Dendritic cell treated with granulocyte-macrophage colony-stimulating factor and Interleukin-4, amounts not matched to agents 40 ng/mL and 50 ng/mL, for 4 days (primary cell): ENCODE data around the gene RIOK3.

Source experiments
- H3K27ac Mint-ChIP-seq: one replicate; pipeline ENCODE4 v1.8.0; 2022; ENCODE audit warnings: mild to moderate bottlenecking, mixed read lengths
- H3K27me3 Mint-ChIP-seq: one replicate; pipeline ENCODE4 v1.8.0; 2022; ENCODE audit warnings: mild to moderate bottlenecking, mixed read lengths
- H3K36me3 Mint-ChIP-seq: one replicate; pipeline ENCODE4 v1.8.0; 2022; ENCODE audit warnings: low read depth, mixed read lengths
- H3K4me1 Mint-ChIP-seq: one replicate; pipeline ENCODE4 v1.8.0; 2022; ENCODE audit warnings: low read depth, mixed read lengths
- H3K4me3 Mint-ChIP-seq: one replicate; pipeline ENCODE4 v1.8.0; 2022; ENCODE audit warnings: mild to moderate bottlenecking, moderate library complexity, mixed read lengths
- H3K9me3 Mint-ChIP-seq: one replicate; pipeline ENCODE4 v1.8.0; 2022; ENCODE audit warnings: mixed read lengths
- intact Hi-C: fragments of 100-400 bp; cut with micrococcal nuclease; formaldehyde crosslinking; loops from one replicate; pipeline ENCODE4 v1.15.0; 2022

The RIOK3 gene

DNA sequence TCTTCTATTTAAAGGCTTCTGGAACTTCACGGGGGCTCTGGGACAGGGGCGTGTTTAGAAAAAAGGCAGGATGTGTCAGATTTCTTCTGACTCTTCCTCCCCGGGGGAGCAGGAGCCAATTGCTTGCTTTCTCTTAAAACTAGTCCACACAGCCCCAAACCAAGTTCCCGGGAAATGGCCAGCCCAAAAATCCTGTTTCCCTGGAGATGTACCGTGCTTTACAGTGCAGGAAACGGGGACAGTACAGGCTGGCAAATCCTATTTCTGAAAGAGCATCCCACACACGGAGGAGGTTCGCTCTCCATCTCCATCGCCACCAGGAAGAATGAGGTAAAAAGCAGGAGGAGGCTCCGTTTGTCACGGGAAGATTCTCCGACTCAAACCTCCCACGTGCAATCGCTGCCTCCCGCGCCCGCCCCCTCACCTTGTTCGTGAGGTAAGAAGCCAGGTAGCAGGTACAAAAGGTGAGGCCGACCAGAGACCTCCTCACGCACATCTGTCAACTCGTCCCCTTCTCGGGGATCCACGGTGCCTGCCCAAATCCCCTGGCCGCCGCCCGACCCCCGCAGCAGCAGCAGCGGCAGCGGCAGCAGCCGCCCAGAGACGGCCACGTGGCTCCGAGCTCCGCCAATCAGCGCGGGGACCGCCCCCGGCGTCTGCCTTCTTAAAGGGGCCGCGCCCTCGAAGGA, 15.6 kb upstream of the RIOK3 start:
- peak overlapping the region; percentile 91 for H3K4me3 Mint-ChIP-seq
- H3K9me3 Mint-ChIP-seq = no peaks in the 10 kb centered on the region
- no peaks in the 10 kb centered on the region for H3K27me3 Mint-ChIP-seq
- H3K27ac Mint-ChIP-seq = peak overlapping the region; percentile 81
- intact Hi-C loops = loop anchor here (2.0 kb wide), 1 partner anchor 15 kb away; the partner anchor contains the start of gene RIOK3
- peaks cover 6% of the 10 kb centered on the region for H3K36me3 Mint-ChIP-seq
- H3K4me1 Mint-ChIP-seq = peaks cover 16% of the 10 kb centered on the region

DNA sequence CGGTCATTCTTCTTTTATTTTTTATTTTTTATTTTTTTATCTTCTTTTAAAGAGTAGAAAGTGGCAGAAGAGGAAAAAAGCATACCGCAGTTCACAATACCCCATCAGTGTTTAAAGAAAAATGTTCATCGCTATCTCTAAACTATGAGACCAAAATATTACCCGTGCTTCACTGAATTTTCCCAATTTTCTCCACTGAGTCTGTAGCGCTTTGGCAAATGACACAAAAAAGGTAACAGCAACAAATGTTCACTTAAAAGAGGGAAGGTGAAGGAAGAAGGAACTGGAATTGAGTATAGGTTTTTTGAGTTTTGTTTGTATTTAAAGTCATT, 15.1 kb upstream of the RIOK3 start:
- peak overlapping the region; percentile 91 for H3K4me3 Mint-ChIP-seq
- H3K9me3 Mint-ChIP-seq = no peaks in the 10 kb centered on the region
- peaks cover 16% of the 10 kb centered on the region for H3K4me1 Mint-ChIP-seq
- intact Hi-C loops = loop anchor here (2.0 kb wide), 1 partner anchor 15 kb away; the partner anchor contains the start of gene RIOK3
- H3K27ac Mint-ChIP-seq = peak overlapping the region; percentile 81
- H3K27me3 Mint-ChIP-seq = no peaks in the 10 kb centered on the region
- peaks cover 6% of the 10 kb centered on the region for H3K36me3 Mint-ChIP-seq

DNA sequence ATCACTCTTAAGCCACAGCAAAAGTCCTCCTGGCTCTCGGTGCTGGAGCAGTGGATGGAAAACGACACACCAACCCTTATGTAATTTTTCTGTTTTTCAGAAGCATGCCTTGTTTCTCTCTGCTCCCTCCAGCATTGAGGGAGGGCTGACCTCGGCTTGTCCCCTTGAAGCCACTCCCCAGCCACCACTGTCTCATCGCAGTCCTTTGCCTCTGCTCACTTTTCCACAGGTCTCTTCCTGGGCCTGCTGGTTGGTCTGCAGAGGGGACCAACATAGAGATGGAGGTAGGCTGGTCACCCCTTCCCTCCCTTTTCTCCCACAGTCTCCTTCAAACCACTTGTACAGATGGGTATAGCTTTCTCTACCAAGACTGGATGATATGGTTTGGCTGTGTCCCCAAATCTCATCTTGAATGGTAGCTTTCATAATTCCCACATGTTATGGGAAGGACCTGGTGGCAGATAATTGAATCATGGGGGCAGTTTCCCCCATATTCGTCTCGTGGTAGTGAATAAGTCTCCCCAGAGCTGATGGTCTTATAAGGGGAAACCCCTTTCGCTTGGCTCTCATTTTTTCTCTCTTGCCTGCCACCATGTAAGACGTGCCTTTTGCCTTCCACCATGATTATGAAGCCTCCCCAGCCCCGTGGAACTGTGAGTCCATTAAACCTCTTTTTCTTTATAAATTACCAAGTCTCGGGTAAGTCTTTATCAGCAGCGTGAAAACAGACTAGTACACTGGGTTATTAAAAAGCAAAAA, 14.3 kb upstream of the RIOK3 start:
- peaks cover 16% of the 10 kb centered on the region for H3K4me1 Mint-ChIP-seq
- no peaks in the 10 kb centered on the region for H3K9me3 Mint-ChIP-seq
- no peak overlapping the region for H3K4me3 Mint-ChIP-seq
- H3K27me3 Mint-ChIP-seq = no peaks in the 10 kb centered on the region
- intact Hi-C loops = loop anchor here (2.0 kb wide), 1 partner anchor 14 kb away; the partner anchor contains the start of gene RIOK3
- H3K27ac Mint-ChIP-seq = peak overlapping the region; percentile 37
- peaks cover 6% of the 10 kb centered on the region for H3K36me3 Mint-ChIP-seq

DNA sequence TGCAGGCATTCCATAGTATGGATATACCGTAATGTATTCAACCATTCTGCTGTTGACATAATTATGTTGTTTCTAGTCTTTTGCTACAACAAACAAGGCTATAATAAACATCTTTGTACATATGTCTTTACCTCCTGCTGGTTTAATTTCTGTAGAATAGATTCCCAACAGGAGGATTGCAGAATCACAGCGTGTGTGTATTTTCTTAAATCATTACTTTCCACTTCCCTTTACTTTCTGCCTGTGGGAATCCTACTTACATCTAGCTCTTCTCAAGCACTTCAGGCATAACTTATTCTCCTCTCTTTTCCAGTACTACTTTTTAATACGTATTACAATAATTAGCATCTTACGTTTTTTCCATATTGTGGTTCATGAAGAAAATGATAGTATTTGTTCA, 13.0 kb upstream of the RIOK3 start:
- peaks cover 6% of the 10 kb centered on the region for H3K36me3 Mint-ChIP-seq

DNA sequence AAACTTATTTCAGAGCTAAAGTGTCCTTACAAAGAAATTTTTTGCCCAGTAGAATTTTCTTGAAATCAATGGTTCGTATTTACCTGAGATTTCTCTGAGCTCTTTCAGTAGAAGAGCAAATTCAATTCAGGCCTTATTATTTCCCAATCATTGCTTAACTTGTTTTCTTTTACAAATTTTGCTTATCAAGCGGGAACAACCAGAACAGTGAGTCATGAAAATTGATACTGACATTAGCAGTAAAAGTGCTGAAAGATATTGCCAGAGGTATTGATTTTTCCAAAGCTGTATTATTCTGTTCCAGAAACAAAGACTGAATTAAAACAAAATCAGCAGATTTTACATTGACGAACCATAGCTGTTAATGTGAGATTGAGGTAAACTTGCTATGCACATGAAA, 10.1 kb upstream of the RIOK3 start:
- Mint-ChIP-seq H3K27ac (no peak overlapping the region), H3K9me3 (no peaks in the 10 kb centered on the region), H3K4me3 (no peak overlapping the region), H3K4me1 (peaks cover 6% of the 10 kb centered on the region), H3K27me3 (no peaks in the 10 kb centered on the region), H3K36me3 (no peaks in the 10 kb centered on the region)
- intact Hi-C loops = no loop called here

More for the DNA sequence above, 13.0 kb upstream of the RIOK3 start:
- intact Hi-C loops = no loop called here
- Mint-ChIP-seq H3K27me3 (no peaks in the 10 kb centered on the region), H3K4me1 (peaks cover 16% of the 10 kb centered on the region), H3K27ac (peak overlapping the region; percentile 49), H3K9me3 (no peaks in the 10 kb centered on the region), H3K4me3 (no peak overlapping the region)

DNA sequence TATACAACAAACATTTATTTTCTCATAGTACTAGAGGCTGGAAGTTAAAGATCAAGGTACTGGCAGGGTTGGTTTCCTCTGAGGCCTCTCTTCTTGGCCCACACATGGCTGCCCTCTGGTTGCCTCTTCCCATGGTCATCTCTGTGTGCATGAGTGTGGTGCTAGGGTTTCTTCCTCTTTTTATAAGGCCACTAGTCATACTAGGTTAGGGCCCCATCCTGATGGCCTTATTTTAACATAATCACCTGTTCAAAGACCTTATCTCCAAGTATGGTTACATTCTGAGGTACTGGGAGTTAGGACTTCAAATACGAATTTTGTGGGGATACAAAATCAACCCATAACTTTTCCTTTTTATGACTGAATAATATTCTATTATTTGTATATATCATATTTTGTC, 4.8 kb upstream of the RIOK3 start:
- intact Hi-C loops = no loop called here
- no peak overlapping the region for H3K27ac Mint-ChIP-seq
- H3K27me3 Mint-ChIP-seq = no peaks in the 10 kb centered on the region
- H3K4me1 Mint-ChIP-seq = peaks cover 15% of the 10 kb centered on the region
- H3K36me3 Mint-ChIP-seq = peaks cover 4% of the 10 kb centered on the region
- no peaks in the 10 kb centered on the region for H3K9me3 Mint-ChIP-seq
- no peak overlapping the region for H3K4me3 Mint-ChIP-seq

DNA sequence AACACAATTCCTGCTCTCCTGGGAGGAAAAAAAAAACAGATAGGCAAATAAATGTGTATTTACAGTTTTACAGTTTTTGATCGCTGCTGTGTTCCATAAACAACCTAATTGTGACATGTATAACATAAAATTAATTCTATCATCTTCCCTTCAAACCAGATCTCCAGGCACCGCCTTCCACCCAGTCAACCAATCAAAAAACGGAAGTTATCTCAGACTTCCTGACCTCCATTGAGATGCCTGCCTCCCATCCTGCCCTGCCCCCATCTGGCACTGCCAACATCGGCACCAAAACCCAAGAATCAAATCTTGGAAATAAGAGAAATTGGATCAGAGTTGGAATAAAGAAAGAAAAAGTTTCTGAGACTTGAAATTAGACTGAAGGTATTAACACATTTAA, 3.1 kb upstream of the RIOK3 start:
- H3K36me3 Mint-ChIP-seq = peaks cover 11% of the 10 kb centered on the region
- no peaks in the 10 kb centered on the region for H3K9me3 Mint-ChIP-seq
- H3K4me3 Mint-ChIP-seq = no peak overlapping the region
- intact Hi-C loops = loop anchor here (10.0 kb wide), 1 partner anchor 215 kb away; no protein-coding TSS in a partner anchor
- H3K27ac Mint-ChIP-seq = no peak overlapping the region
- H3K27me3 Mint-ChIP-seq = no peaks in the 10 kb centered on the region
- peaks cover 21% of the 10 kb centered on the region for H3K4me1 Mint-ChIP-seq

DNA sequence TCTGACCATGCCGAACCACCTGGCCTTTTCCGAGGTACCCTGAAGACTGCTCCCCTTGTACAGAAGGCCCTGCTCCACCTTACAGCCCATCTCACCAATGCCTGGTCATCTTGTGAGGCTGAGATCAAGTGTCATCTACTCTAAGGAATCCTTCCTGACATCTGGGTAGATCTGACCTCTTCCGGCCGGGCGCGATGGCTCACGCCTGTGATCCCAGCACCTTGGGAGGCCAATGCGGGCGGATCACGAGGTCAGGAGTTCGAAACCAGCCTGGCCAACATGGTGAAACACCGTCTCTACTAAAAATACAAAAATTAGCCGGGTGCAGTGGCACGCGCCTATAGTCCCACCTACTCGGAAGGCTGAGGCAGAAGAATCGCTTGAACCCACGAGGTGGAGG, 2.1 kb upstream of the RIOK3 start:
- no peak overlapping the region for H3K27ac Mint-ChIP-seq
- peaks cover 21% of the 10 kb centered on the region for H3K36me3 Mint-ChIP-seq
- H3K9me3 Mint-ChIP-seq = no peaks in the 10 kb centered on the region
- intact Hi-C loops = loop anchor here (10.0 kb wide), 1 partner anchor 216 kb away; no protein-coding TSS in a partner anchor
- no peak overlapping the region for H3K4me3 Mint-ChIP-seq
- peaks cover 31% of the 10 kb centered on the region for H3K4me1 Mint-ChIP-seq
- H3K27me3 Mint-ChIP-seq = no peaks in the 10 kb centered on the region

DNA sequence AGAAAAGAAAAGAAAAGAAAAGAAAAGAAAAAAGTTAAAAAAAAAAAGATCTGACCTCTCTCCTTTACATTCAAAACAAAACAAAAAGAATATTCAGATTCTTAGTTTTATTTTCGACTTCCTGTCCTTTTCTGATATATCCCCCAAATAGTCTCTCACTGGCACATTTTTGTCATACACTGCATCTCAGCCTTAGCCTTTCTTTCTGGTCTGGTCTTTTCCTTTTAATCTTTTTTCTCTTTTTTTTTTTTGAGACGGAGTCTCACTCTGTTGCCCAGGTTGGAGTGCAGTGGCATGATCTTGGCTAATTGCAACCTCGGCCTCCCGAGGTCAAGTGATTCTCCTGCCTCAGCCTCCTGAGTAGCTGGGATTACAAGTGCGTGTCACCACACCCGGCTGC, 1.6 kb upstream of the RIOK3 start:
- no peaks in the 10 kb centered on the region for H3K27me3 Mint-ChIP-seq
- H3K36me3 Mint-ChIP-seq = peaks cover 22% of the 10 kb centered on the region
- no peak overlapping the region for H3K4me3 Mint-ChIP-seq
- peak overlapping the region; percentile 99 for H3K27ac Mint-ChIP-seq
- H3K9me3 Mint-ChIP-seq = no peaks in the 10 kb centered on the region
- peaks cover 31% of the 10 kb centered on the region for H3K4me1 Mint-ChIP-seq
- intact Hi-C loops = loop anchor here (10.0 kb wide), 1 partner anchor 217 kb away; no protein-coding TSS in a partner anchor

DNA sequence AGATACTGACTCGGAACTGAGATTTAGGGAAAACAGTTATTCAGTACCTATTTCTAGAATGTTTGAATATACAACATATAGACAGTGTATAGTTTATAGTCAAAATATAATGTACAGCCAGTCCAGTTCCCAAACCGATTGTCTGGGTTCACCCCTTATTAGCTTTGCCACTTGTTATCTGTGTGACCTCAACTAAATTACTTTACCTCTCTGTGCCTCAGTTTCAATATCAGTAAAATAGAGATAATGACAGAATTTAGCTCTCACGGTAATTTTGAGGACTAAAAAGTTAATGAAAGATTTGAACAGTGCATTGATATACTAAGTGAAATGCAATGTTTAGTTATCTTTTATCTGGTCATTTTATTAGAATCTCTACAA, 750 bp upstream of the RIOK3 start:
- Mint-ChIP-seq H3K4me3 (peak overlapping the region; percentile 100), H3K4me1 (peaks cover 37% of the 10 kb centered on the region), H3K27ac (peak overlapping the region; percentile 99), H3K9me3 (no peaks in the 10 kb centered on the region), H3K27me3 (no peaks in the 10 kb centered on the region), H3K36me3 (peaks cover 29% of the 10 kb centered on the region)
- intact Hi-C loops = loop anchor here (2.0 to 10.0 kb wide), 3 partner anchors 14 to 218 kb away; partner anchors contain the start of gene NPC1

DNA sequence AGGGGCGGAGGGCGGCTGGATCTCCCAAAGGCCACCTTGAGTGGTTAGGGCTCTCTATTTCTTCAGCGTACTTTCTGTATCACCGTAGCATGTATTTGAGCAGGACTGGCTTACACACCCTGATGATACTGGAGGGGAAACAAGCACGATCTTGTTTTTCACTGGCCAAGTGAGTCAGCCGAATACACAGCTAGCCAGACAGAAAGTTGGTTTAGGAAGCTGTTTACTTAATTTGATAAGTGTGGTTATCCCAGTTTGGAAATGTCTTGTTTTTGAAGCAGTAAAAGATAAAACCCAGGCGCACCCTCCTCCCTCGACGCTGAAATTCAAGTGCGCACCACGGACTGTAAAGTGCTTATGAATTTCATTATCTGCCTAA, 582 bp downstream of the RIOK3 start:
- Mint-ChIP-seq H3K4me1 (peaks cover 50% of the 10 kb centered on the region), H3K36me3 (peaks cover 42% of the 10 kb centered on the region), H3K9me3 (no peaks in the 10 kb centered on the region), H3K27me3 (no peaks in the 10 kb centered on the region), H3K4me3 (peak overlapping the region; percentile 100), H3K27ac (peak overlapping the region; percentile 99)
- intact Hi-C loops = loop anchor here (1.0 to 10.0 kb wide), 4 partner anchors 15 to 219 kb away; partner anchors contain the start of genes NPC1 and RMC1

DNA sequence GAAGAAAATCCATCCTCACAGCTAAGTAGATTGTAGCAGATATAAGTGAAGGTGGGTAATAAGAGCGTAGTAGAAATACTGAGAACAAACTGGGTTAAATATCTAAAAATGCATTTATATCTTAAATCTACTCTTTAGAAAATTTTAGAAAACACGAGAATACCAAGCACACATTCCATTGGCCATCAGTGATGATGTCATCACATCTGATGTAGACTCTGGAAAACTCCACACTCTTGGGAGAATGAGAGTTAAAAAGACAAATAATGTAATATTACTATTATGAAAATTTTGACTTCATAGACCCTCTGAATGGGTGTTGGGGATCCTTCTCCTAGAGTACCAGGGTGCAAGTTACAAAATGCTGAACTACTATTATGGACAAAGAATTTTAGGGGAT, 3.7 kb downstream of the RIOK3 start:
- Mint-ChIP-seq H3K4me3 (no peak overlapping the region), H3K36me3 (peaks cover 68% of the 10 kb centered on the region), H3K27me3 (no peaks in the 10 kb centered on the region), H3K27ac (peak overlapping the region; percentile 34), H3K9me3 (no peaks in the 10 kb centered on the region), H3K4me1 (peaks cover 67% of the 10 kb centered on the region)
- intact Hi-C loops = loop anchor here (10.0 kb wide), 1 partner anchor 222 kb away; no protein-coding TSS in a partner anchor

DNA sequence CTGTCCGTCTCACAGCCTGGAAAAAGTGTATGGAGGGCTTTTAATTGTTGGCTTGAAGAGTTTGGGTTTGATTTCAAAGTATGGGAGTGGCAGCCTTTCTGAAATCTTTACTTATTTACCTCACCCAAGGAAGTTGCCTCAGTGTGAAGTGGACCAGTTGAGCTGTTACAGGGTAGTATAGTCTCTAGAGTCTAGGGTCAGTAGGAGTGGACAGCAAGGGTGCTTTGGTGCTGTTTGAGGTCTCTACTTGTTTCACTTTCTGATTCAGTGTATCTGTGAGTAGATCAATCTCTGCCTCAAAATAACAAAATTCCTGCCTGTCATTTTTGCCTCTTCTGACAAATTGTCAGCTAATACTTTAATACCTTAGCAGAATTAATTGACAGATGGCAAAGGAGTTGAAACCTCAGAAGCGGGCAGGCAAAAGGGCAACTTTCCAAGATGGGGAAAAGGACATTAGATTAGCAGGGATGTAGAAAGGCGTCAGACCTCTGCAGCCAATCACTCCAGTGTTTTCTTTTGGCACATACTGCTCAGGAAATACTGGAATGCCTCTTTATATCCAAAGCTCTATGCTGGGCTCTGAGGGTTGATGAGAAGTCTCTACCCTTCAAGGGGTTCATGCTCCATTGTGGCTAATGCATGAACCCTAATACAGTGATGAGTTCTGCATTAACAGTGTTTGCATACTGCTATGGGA, 5.9 kb downstream of the RIOK3 start:
- H3K27ac Mint-ChIP-seq = peak overlapping the region; percentile 53
- H3K36me3 Mint-ChIP-seq = peaks cover 81% of the 10 kb centered on the region
- peaks cover 68% of the 10 kb centered on the region for H3K4me1 Mint-ChIP-seq
- H3K4me3 Mint-ChIP-seq = no peak overlapping the region
- H3K27me3 Mint-ChIP-seq = no peaks in the 10 kb centered on the region
- H3K9me3 Mint-ChIP-seq = no peaks in the 10 kb centered on the region
- intact Hi-C loops = loop anchor here (10.0 kb wide), 1 partner anchor 224 kb away; no protein-coding TSS in a partner anchor

DNA sequence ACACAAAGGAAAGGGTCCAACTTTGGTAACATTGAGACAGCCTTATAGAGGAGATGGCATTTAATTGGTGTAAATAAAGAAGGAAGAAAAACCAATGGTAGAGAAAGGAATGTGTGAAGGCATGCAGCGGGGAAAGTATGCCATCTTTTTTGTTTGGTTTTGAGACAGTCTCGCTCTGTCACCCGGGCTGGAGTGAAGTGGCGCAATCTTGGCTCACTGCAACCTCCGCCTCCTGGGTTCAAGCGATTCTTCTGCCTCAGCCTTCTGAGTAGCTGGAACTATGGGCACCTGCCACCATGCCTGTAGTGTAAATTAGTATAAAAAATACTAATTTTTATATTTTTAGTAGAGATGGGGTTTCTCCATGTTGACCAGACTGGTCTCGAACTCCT, 6.4 kb downstream of the RIOK3 start:
- Mint-ChIP-seq H3K27ac (peak overlapping the region; percentile 53), H3K9me3 (no peaks in the 10 kb centered on the region), H3K4me1 (peaks cover 67% of the 10 kb centered on the region), H3K36me3 (peaks cover 86% of the 10 kb centered on the region), H3K4me3 (no peak overlapping the region), H3K27me3 (no peaks in the 10 kb centered on the region)
- intact Hi-C loops = loop anchor here (10.0 kb wide), 1 partner anchor 225 kb away; no protein-coding TSS in a partner anchor
